Neural cell (in vitro differentiated cells): ENCODE results near the gene LMBRD1. TPM values are rescaled to one million over a fixed set of nuclear protein-coding genes. Genes with fewer than 3 reads are reported as not detected.

ENCODE experiments used
- H2AFZ ChIP-seq: fragments of 200-600, 300-800 bp; sonication (generic), shearing (Covaris generic); 2 replicates; pipeline ENCODE4 v1.6.0; 2014; ENCODE audit warnings: low read depth, mild to moderate bottlenecking, antibody characterized with exemption, low read length, moderate library complexity
- H3F3A ChIP-seq: fragments of 200-600 bp; shearing (Covaris generic); 2 replicates; pipeline ENCODE4 v1.6.1; 2016; ENCODE audit warnings: mild to moderate bottlenecking, moderate library complexity, mixed read lengths, antibody characterized with exemption, low read length; ENCODE audit not compliant: insufficient read depth, poor library complexity, severe bottlenecking
- H3K27ac ChIP-seq: fragments of 200-600, 300-800 bp; sonication (generic), shearing (Covaris generic); 2 replicates; pipeline ENCODE4 v1.5.1; 2014; ENCODE audit warnings: mild to moderate bottlenecking, low read length, moderate library complexity
- H3K27me3 ChIP-seq: fragments of 300-800, 200-600 bp; sonication (generic), shearing (Covaris generic); 2 replicates; pipeline ENCODE4 v1.6.0; 2014; ENCODE audit warnings: mild to moderate bottlenecking, low read depth, low read length, moderate library complexity; ENCODE audit not compliant: insufficient read depth
- H3K36me3 ChIP-seq: fragments of 300-800, 200-600 bp; sonication (generic), shearing (Covaris generic); 2 replicates; pipeline ENCODE4 v1.5.1; 2014; ENCODE audit warnings: mild to moderate bottlenecking, antibody characterized with exemption, low read length, moderate library complexity; ENCODE audit not compliant: insufficient read depth
- H3K4me2 ChIP-seq: fragments of 300-800, 200-600 bp; sonication (generic), shearing (Covaris generic); 2 replicates; pipeline ENCODE4 v1.6.0; 2014; ENCODE audit warnings: mild to moderate bottlenecking, low read length
- H3K4me3 ChIP-seq: fragments of 300-800, 200-600 bp; sonication (generic), shearing (Covaris generic); 2 replicates; pipeline ENCODE4 v1.5.1; 2014; ENCODE audit warnings: mild to moderate bottlenecking, low read length, moderate library complexity
- H3K79me2 ChIP-seq: fragments of 200-600 bp; shearing (Covaris generic); replicated peaks from 2 replicates; pipeline ENCODE4 v1.6.0; 2014; ENCODE audit warnings: mild to moderate bottlenecking, low read length, moderate library complexity; ENCODE audit not compliant: insufficient read depth
- H3K9ac ChIP-seq: fragments of 300-800, 200-600 bp; sonication (generic), shearing (Covaris generic); 2 replicates; pipeline ENCODE4 v1.6.1; 2016; ENCODE audit warnings: mild to moderate bottlenecking, low read length, mixed read lengths
- H3K9me2 ChIP-seq: fragments of 200-600 bp; shearing (Covaris generic); 2 replicates; pipeline ENCODE4 v1.6.1; 2016; ENCODE audit warnings: mild to moderate bottlenecking, low read length, mixed read lengths; ENCODE audit not compliant: insufficient read depth
- H3K9me3 ChIP-seq: fragments of 200-600, 300-800 bp; sonication (generic), shearing (Covaris generic); 2 replicates; pipeline ENCODE4 v1.6.1; 2016; ENCODE audit warnings: mild to moderate bottlenecking, mixed run types, low read length, moderate library complexity, mixed read lengths
- H4K20me1 ChIP-seq: fragments of 200-600 bp; shearing (Covaris generic); 2 replicates; pipeline ENCODE4 v1.6.1; 2016; ENCODE audit warnings: mild to moderate bottlenecking, mixed run types; ENCODE audit not compliant: insufficient read depth
- CTCF ChIP-seq: fragments of 450-650 bp; IDR thresholded peaks from 2 replicates; pipeline ENCODE4 v1.5.1; 2014; ENCODE audit warnings: antibody characterized with exemption, mild to moderate bottlenecking, moderate library complexity; ENCODE audit not compliant: poor library complexity, severe bottlenecking
- EP300 ChIP-seq: fragments of 450-650 bp; conservative IDR thresholded peaks from 2 replicates; pipeline ENCODE4 v1.6.1; 2014; ENCODE audit warnings: antibody characterized with exemption, mild to moderate bottlenecking, moderate library complexity; ENCODE audit not compliant: poor library complexity, severe bottlenecking
- MXI1 ChIP-seq: fragments of 450-650 bp; conservative IDR thresholded peaks from 2 replicates; pipeline ENCODE4 v1.6.1; 2014; ENCODE audit warnings: antibody characterized with exemption, mild to moderate bottlenecking; ENCODE audit not compliant: poor library complexity, severe bottlenecking
- POLR2AphosphoS5 ChIP-seq: IDR thresholded peaks from 2 replicates; pipeline ENCODE4 v1.6.1; 2012
- RAD21 ChIP-seq: fragments of 450-650 bp; conservative IDR thresholded peaks from 2 replicates; pipeline ENCODE4 v1.6.1; 2014; ENCODE audit warnings: antibody characterized with exemption, mild to moderate bottlenecking, moderate library complexity
- REST ChIP-seq: IDR thresholded peaks from 2 replicates; pipeline ENCODE4 v1.6.1; 2012; ENCODE audit warnings: borderline replicate concordance
- SMC3 ChIP-seq: fragments of 450-650 bp; conservative IDR thresholded peaks from 2 replicates; pipeline ENCODE4 v1.6.1; 2014; ENCODE audit warnings: antibody characterized with exemption, mild to moderate bottlenecking, moderate library complexity; ENCODE audit not compliant: poor library complexity
- TAF1 ChIP-seq: IDR thresholded peaks from 2 replicates; pipeline ENCODE4 v1.6.1; 2012; ENCODE audit warnings: low read depth
- polyA plus RNA-seq: library from polyadenylated mRNA; depleted of rRNA; stranded (reverse); fragments of >200 nt; gene quantifications from 2 replicates; pipeline ENCODE4 v1.2.3, GENCODE V29; 2014

The LMBRD1 gene
- polyA plus RNA-seq, 1 donor from 2014 or later: 84.2 TPM

- Histone ChIP-seq H3F3A (no peaks in the 10 kb centered on the region), H3K79me2 (no peaks in the 10 kb centered on the region), H3K4me3 (no peak overlapping the region), H2AFZ (no peak overlapping the region), H4K20me1 (no peaks in the 10 kb centered on the region), H3K9me2 (no peaks in the 10 kb centered on the region), H3K27ac (no peak overlapping the region), H3K27me3 (no peaks in the 10 kb centered on the region), H3K36me3 (peaks cover 4% of the 10 kb centered on the region), H3K9me3 (no peaks in the 10 kb centered on the region), H3K9ac (no peak overlapping the region), H3K4me2 (no peak overlapping the region)
- TF ChIP-seq RAD21: peak; percentile 50
- TF ChIP-seq SMC3: peak; percentile 55
- TF ChIP-seq MXI1: no peak
- TF ChIP-seq CTCF: peak; percentile 54
- no peak for TF ChIP-seq POLR2AphosphoS5
- TF ChIP-seq TAF1: no peak
Observed at GRCh38 chr6:69719602-69720193, 77.1 kb downstream of the LMBRD1 start.

GRCh38 chr6:69706724-69707123 lies 90.1 kb downstream of the LMBRD1 start:
- Histone ChIP-seq H3K27ac (no peak overlapping the region), H3F3A (no peaks in the 10 kb centered on the region), H2AFZ (no peak overlapping the region), H3K79me2 (no peaks in the 10 kb centered on the region), H3K9me2 (no peaks in the 10 kb centered on the region), H4K20me1 (no peaks in the 10 kb centered on the region), H3K9ac (no peak overlapping the region), H3K4me2 (no peak overlapping the region), H3K4me3 (no peak overlapping the region), H3K9me3 (no peaks in the 10 kb centered on the region), H3K27me3 (no peaks in the 10 kb centered on the region), H3K36me3 (no peaks in the 10 kb centered on the region)
- TF ChIP-seq EP300: no peak
- no peak for TF ChIP-seq MXI1
- no peak for TF ChIP-seq POLR2AphosphoS5
- no peak for TF ChIP-seq SMC3
- no peak for TF ChIP-seq CTCF
- no peak for TF ChIP-seq TAF1

- TF ChIP-seq CTCF: peak; percentile 21
- no peak for TF ChIP-seq SMC3
- TF ChIP-seq RAD21: peak; percentile 10
- no peak for TF ChIP-seq REST
- no peak for TF ChIP-seq EP300
- no peaks in the 10 kb centered on the region for H4K20me1 ChIP-seq
- no peaks in the 10 kb centered on the region for H3K79me2 ChIP-seq
- no peak overlapping the region for H3K4me3 ChIP-seq
- no peak overlapping the region for H3K4me2 ChIP-seq
- H3K27ac ChIP-seq: no peak overlapping the region
- no peaks in the 10 kb centered on the region for H3F3A ChIP-seq
- no peaks in the 10 kb centered on the region for H3K36me3 ChIP-seq
- no peaks in the 10 kb centered on the region for H3K9me3 ChIP-seq
- H3K9me2 ChIP-seq: no peaks in the 10 kb centered on the region
- no peaks in the 10 kb centered on the region for H3K27me3 ChIP-seq
- H3K9ac ChIP-seq: no peak overlapping the region
- no peak overlapping the region for H2AFZ ChIP-seq
Observed at GRCh38 chr6:69705954-69706353, 90.9 kb downstream of the LMBRD1 start.
